Thyroid gland (tissue), 4 donors: Measurements from ENCODE around the gene CPLX1.

Experiments used
- POLR2A ChIP-seq, 2 donors: fragments of 450-650 bp; IDR thresholded peaks; one replicate each; pipeline ENCODE4 v1.6.1; 2017; ENCODE audit warnings: antibody characterized with exemption in 2 of 2, mild to moderate bottlenecking in 2 of 2, moderate library complexity in 1 of 2
- TF ChIP-seq, protein P1 (sequence below), 6 experiments: fragments of 200-600 bp in 3 of 6; fragments of 450-650 bp in 3 of 6; sonication (generic) in 3 of 6; IDR thresholded peaks; one replicate each; pipeline ENCODE4 v1.5.1; 2016 to 2019; ENCODE audit warnings: antibody characterized with exemption in 6 of 6, mild to moderate bottlenecking in 2 of 6, inconsistent platforms in 1 of 6, moderate library complexity in 1 of 6

GRCh38 chr4:826508-827208, 729 bp upstream of the CPLX1 start:
- TF ChIP-seq, protein P1, sequence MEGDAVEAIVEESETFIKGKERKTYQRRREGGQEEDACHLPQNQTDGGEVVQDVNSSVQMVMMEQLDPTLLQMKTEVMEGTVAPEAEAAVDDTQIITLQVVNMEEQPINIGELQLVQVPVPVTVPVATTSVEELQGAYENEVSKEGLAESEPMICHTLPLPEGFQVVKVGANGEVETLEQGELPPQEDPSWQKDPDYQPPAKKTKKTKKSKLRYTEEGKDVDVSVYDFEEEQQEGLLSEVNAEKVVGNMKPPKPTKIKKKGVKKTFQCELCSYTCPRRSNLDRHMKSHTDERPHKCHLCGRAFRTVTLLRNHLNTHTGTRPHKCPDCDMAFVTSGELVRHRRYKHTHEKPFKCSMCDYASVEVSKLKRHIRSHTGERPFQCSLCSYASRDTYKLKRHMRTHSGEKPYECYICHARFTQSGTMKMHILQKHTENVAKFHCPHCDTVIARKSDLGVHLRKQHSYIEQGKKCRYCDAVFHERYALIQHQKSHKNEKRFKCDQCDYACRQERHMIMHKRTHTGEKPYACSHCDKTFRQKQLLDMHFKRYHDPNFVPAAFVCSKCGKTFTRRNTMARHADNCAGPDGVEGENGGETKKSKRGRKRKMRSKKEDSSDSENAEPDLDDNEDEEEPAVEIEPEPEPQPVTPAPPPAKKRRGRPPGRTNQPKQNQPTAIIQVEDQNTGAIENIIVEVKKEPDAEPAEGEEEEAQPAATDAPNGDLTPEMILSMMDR (IDR thresholded peaks at IDR 0.05) = no peak
- TF ChIP-seq POLR2A (IDR thresholded peaks at IDR 0.05) = no peak
